Ovary (tissue), 3 donors: ENCODE measurements around the gene AGO3.

Source experiments
- CTCF ChIP-seq, 3 donors: fragments of 450-650 bp in 2 of 3; fragments of 200-600 bp in 1 of 3; IDR thresholded peaks; one replicate each; pipeline versions ENCODE4 v1.5.1 to v1.8.0; 2016 to 2022; ENCODE audit warnings: antibody characterized with exemption in 3 of 3, mild to moderate bottlenecking in 1 of 3
- EP300 ChIP-seq: sonication (generic); formaldehyde crosslinking; IDR thresholded peaks from one replicate; pipeline ENCODE4 v1.6.1; 2017; ENCODE audit warnings: antibody characterized with exemption
- POLR2A ChIP-seq: fragments of 450-650 bp; IDR thresholded peaks from one replicate; pipeline ENCODE4 v1.6.1; 2017; ENCODE audit warnings: antibody characterized with exemption, mild to moderate bottlenecking, moderate library complexity
- donor health status: DM: no; HTN: no; CAD: no.

- TF ChIP-seq CTCF (IDR thresholded peaks at IDR 0.05) = no peak
- TF ChIP-seq EP300 = no peak
- TF ChIP-seq POLR2A = no peak
Observed at GRCh38 chr1:35980090-35980489, 49.2 kb downstream of the AGO3 start.
